Measurements from ENCODE around the gene SYTL5. TPM values are rescaled to one million over a fixed set of nuclear protein-coding genes. Genes with fewer than 3 reads are reported as not detected.

The SYTL5 gene
- total RNA-seq, 1 experiment from 2014 or later, result 0.47 TPM

- no peak for TF ChIP-seq CTCF (IDR thresholded peaks at IDR 0.05; ENCODE audit: unreplicated experiment)
- CTCF ChIA-PET, result no interaction called here
- Mint-ChIP-seq H3K9me3 (ENCODE audit: low read depth, unreplicated experiment) (no peaks in the 10 kb centered on the region), H3K4me1 (ENCODE audit: low read depth, unreplicated experiment) (peaks cover 11% of the 10 kb centered on the region), H3K4me3 (ENCODE audit: low read depth, unreplicated experiment) (no peak overlapping the region), H3K27me3 (ENCODE audit: unreplicated experiment) (no peaks in the 10 kb centered on the region), H3K27ac (ENCODE audit: unreplicated experiment) (no peak overlapping the region), H3K36me3 (ENCODE audit: insufficient read depth, unreplicated experiment) (no peaks in the 10 kb centered on the region)
- BruUV-seq (replicated peaks), result no TSS peak
- intact Hi-C loops (cut with micrococcal nuclease; ENCODE audit: unreplicated experiment), result no loop called here
- DNase-seq, result no peak
Observed at GRCh38 chrX:38081909-38082308, 75.6 kb downstream of the SYTL5 start.

GRCh38 chrX:38082309-38082708 lies 76.0 kb downstream of the SYTL5 start:
- H3K9me3 Mint-ChIP-seq (ENCODE audit: low read depth, unreplicated experiment), result no peaks in the 10 kb centered on the region
- DNase-seq, result no peak
- H3K27me3 Mint-ChIP-seq (ENCODE audit: unreplicated experiment), result no peaks in the 10 kb centered on the region
- CTCF ChIA-PET, result no interaction called here
- TF ChIP-seq CTCF (IDR thresholded peaks at IDR 0.05; ENCODE audit: unreplicated experiment), result no peak
- BruUV-seq (replicated peaks), result no TSS peak
- no peaks in the 10 kb centered on the region for H3K36me3 Mint-ChIP-seq (ENCODE audit: insufficient read depth, unreplicated experiment)
- no peak overlapping the region for H3K27ac Mint-ChIP-seq (ENCODE audit: unreplicated experiment)
- no peak overlapping the region for H3K4me3 Mint-ChIP-seq (ENCODE audit: low read depth, unreplicated experiment)
- intact Hi-C loops (cut with micrococcal nuclease; ENCODE audit: unreplicated experiment), result no loop called here
- H3K4me1 Mint-ChIP-seq (ENCODE audit: low read depth, unreplicated experiment), result peaks cover 11% of the 10 kb centered on the region

GRCh38 chrX:38085813-38086212 lies 79.5 kb downstream of the SYTL5 start:
- no peaks in the 10 kb centered on the region for H3K9me3 Mint-ChIP-seq (ENCODE audit: low read depth, unreplicated experiment)
- H3K27me3 Mint-ChIP-seq (ENCODE audit: unreplicated experiment), result no peaks in the 10 kb centered on the region
- H3K4me1 Mint-ChIP-seq (ENCODE audit: low read depth, unreplicated experiment), result peaks cover 11% of the 10 kb centered on the region
- no peak for DNase-seq
- H3K27ac Mint-ChIP-seq (ENCODE audit: unreplicated experiment), result no peak overlapping the region
- H3K36me3 Mint-ChIP-seq (ENCODE audit: insufficient read depth, unreplicated experiment), result no peaks in the 10 kb centered on the region
- no peak for TF ChIP-seq CTCF (IDR thresholded peaks at IDR 0.05; ENCODE audit: unreplicated experiment)
- no TSS peak for BruUV-seq (replicated peaks)
- CTCF ChIA-PET, result no interaction called here
- intact Hi-C loops (cut with micrococcal nuclease; ENCODE audit: unreplicated experiment), result no loop called here
- no peak overlapping the region for H3K4me3 Mint-ChIP-seq (ENCODE audit: low read depth, unreplicated experiment)

GRCh38 chrX:38086451-38087215 lies 80.3 kb downstream of the SYTL5 start:
- H3K4me3 Mint-ChIP-seq (ENCODE audit: low read depth, unreplicated experiment), result no peak overlapping the region
- CTCF ChIA-PET, result no interaction called here
- no TSS peak for BruUV-seq (replicated peaks)
- H3K9me3 Mint-ChIP-seq (ENCODE audit: low read depth, unreplicated experiment), result no peaks in the 10 kb centered on the region
- TF ChIP-seq CTCF (IDR thresholded peaks at IDR 0.05; ENCODE audit: unreplicated experiment), result no peak
- no peak overlapping the region for H3K27ac Mint-ChIP-seq (ENCODE audit: unreplicated experiment)
- intact Hi-C loops (cut with micrococcal nuclease; ENCODE audit: unreplicated experiment), result no loop called here
- no peaks in the 10 kb centered on the region for H3K27me3 Mint-ChIP-seq (ENCODE audit: unreplicated experiment)
- DNase-seq, result no peak
- H3K36me3 Mint-ChIP-seq (ENCODE audit: insufficient read depth, unreplicated experiment), result no peaks in the 10 kb centered on the region
- peaks cover 9% of the 10 kb centered on the region for H3K4me1 Mint-ChIP-seq (ENCODE audit: low read depth, unreplicated experiment)

Measured in Calu3 (cell line).